ENCODE measurements around the gene IL1RAPL2.

GRCh38 chrX:105515561-105515960 lies 949.6 kb downstream of the IL1RAPL2 start:
- TF ChIP-seq POLR2AphosphoS5 (IDR thresholded peaks at IDR 0.05; ENCODE audit: borderline replicate concordance, low read depth, low read length) = no peak
- no peak for TF ChIP-seq EZH2 (IDR thresholded peaks at IDR 0.05)
- no peak for TF ChIP-seq FOXP2 (optimal IDR thresholded peaks at IDR 0.05; ENCODE audit: control extremely low read depth, extremely low read length, insufficient read depth)
